Sigmoid colon (tissue), 4 donors: ENCODE results near the gene LAMA1.

Experiments used
- CTCF ChIP-seq, 4 experiments: fragments of 450-650 bp in 3 of 4; fragments of 200-600 bp in 1 of 4; IDR thresholded peaks; one replicate each; pipeline ENCODE4 v1.5.1; 2016 to 2019; ENCODE audit warnings: antibody characterized with exemption in 4 of 4, mild to moderate bottlenecking in 3 of 4, moderate library complexity in 2 of 4
- EP300 ChIP-seq, 4 donors: sonication (generic); formaldehyde crosslinking; IDR thresholded peaks; one replicate each; pipeline ENCODE4 v1.6.1; 2017; ENCODE audit warnings: antibody characterized with exemption in 4 of 4
- POLR2A ChIP-seq, 2 donors: fragments of 450-650 bp; IDR thresholded peaks; one replicate each; pipeline ENCODE4 v1.6.1; 2016; ENCODE audit warnings: antibody characterized with exemption in 2 of 2, mild to moderate bottlenecking in 2 of 2, moderate library complexity in 2 of 2
- POLR2AphosphoS5 ChIP-seq, 4 donors: sonication (generic); formaldehyde crosslinking; IDR thresholded peaks; one replicate each; pipeline ENCODE4 v1.6.1; 2017; ENCODE audit warnings: antibody characterized with exemption in 4 of 4

- no peak for TF ChIP-seq CTCF (IDR thresholded peaks at IDR 0.05)
- TF ChIP-seq POLR2A (IDR thresholded peaks at IDR 0.05) = no peak
- no peak for TF ChIP-seq EP300 (IDR thresholded peaks at IDR 0.05)
- no peak for TF ChIP-seq POLR2AphosphoS5 (IDR thresholded peaks at IDR 0.05)
These were observed 182.7 kb downstream of the LAMA1 start for GRCh38 chr18:6934859-6935258.
